Measurements from ENCODE around the gene PEPD. TPM values are rescaled to one million over a fixed set of nuclear protein-coding genes. Genes with fewer than 3 reads are reported as not detected.

Gene PEPD
- total RNA-seq, 1 donor from 2014 or later, result 30.0 TPM

DNA sequence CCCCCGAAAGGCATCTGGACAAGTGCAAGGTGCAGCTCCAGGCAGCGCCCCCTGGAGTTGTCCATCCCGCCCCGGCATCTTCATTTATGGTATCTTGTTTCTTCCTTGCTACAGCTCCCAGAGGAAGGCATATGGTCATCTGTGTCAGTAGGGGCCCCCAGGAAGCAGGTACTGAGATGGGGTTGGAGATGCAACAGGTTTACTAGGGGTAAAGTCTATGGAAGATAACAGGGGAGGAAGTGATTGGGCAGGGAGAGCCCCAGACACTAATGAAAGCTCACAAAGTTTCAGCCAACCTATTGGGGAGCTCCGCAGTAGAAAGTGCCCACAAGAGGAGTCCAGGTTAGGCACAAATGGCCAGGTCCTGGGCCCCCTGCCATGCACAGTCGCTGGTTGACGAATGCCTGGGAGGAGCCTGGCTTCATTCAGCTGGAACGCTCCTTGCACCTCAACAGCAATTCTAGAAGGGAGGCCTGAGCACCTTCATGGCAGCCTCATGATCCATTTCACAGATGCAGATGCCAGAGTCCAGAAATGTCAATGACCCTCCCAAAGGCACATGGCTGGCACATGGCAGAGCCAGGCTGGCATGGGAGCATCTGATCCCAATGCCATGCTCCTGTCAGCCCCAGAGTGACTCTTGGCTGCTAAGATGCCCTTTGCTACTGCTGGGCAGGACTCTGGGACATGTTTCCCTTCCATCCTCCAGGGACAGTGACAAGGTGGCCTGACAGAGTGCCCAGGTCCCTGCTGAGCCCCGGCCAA lies 23.8 kb upstream of the PEPD start:
- no peak overlapping the region for H3K4me3 ChIP-seq
- H3K27me3 ChIP-seq (ENCODE audit: low read depth), result peaks cover 83% of the 10 kb centered on the region
- no peaks in the 10 kb centered on the region for H3K4me1 ChIP-seq
- intact Hi-C loops (cut with micrococcal nuclease), result no loop called here
- no peak overlapping the region for H3K27ac ChIP-seq (replicated peaks)
- DNase-seq, result no peak
- TF ChIP-seq, protein P1, sequence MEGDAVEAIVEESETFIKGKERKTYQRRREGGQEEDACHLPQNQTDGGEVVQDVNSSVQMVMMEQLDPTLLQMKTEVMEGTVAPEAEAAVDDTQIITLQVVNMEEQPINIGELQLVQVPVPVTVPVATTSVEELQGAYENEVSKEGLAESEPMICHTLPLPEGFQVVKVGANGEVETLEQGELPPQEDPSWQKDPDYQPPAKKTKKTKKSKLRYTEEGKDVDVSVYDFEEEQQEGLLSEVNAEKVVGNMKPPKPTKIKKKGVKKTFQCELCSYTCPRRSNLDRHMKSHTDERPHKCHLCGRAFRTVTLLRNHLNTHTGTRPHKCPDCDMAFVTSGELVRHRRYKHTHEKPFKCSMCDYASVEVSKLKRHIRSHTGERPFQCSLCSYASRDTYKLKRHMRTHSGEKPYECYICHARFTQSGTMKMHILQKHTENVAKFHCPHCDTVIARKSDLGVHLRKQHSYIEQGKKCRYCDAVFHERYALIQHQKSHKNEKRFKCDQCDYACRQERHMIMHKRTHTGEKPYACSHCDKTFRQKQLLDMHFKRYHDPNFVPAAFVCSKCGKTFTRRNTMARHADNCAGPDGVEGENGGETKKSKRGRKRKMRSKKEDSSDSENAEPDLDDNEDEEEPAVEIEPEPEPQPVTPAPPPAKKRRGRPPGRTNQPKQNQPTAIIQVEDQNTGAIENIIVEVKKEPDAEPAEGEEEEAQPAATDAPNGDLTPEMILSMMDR (IDR thresholded peaks at IDR 0.05; ENCODE audit: borderline replicate concordance), result no peak
- no peaks in the 10 kb centered on the region for H3K9me3 ChIP-seq (replicated peaks)
- H3K36me3 ChIP-seq, result no peaks in the 10 kb centered on the region

- intact Hi-C loops (cut with micrococcal nuclease), result no loop called here
- no peak overlapping the region for H3K4me3 ChIP-seq
- TF ChIP-seq, protein P1 (IDR thresholded peaks at IDR 0.05; ENCODE audit: borderline replicate concordance), result no peak
- H3K27ac ChIP-seq (replicated peaks), result no peak overlapping the region
- H3K4me1 ChIP-seq, result no peaks in the 10 kb centered on the region
- H3K27me3 ChIP-seq (ENCODE audit: low read depth), result peaks cover 84% of the 10 kb centered on the region
- no peaks in the 10 kb centered on the region for H3K9me3 ChIP-seq (replicated peaks)
- no peak for DNase-seq
- no peaks in the 10 kb centered on the region for H3K36me3 ChIP-seq
Measured at GRCh38 chr19:33535226-33535625, 13.6 kb upstream of the PEPD start.

GRCh38 chr19:33532859-33533460 lies 11.4 kb upstream of the PEPD start:
- no peaks in the 10 kb centered on the region for H3K9me3 ChIP-seq (replicated peaks)
- intact Hi-C loops (cut with micrococcal nuclease), result no loop called here
- H3K36me3 ChIP-seq, result no peaks in the 10 kb centered on the region
- no peak overlapping the region for H3K4me3 ChIP-seq
- peaks cover 85% of the 10 kb centered on the region for H3K27me3 ChIP-seq (ENCODE audit: low read depth)
- no peaks in the 10 kb centered on the region for H3K4me1 ChIP-seq
- no peak for DNase-seq
- TF ChIP-seq, protein P1 (IDR thresholded peaks at IDR 0.05; ENCODE audit: borderline replicate concordance), result no peak
- H3K27ac ChIP-seq (replicated peaks), result no peak overlapping the region

DNA sequence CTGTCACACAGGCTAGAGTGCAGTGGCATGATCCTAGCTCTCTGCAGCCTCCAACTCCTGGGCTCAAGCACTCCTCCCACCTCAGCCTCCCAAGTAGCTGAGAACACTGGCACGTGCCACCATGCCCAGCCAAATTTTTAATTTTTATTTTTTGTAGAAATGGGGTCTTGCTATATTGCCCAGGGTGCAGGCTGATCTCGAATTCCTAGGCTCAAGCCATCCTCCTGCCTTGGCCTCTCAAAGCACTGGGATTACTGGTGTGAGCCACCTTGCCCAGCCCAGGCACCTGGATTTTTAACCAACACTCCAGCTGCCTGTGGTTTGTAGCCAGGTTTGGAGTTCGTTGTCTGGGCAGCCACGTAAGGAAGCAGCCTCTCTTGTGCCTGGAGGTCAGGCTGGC lies 9.3 kb upstream of the PEPD start:
- no peaks in the 10 kb centered on the region for H3K4me1 ChIP-seq
- no peak overlapping the region for H3K4me3 ChIP-seq
- peaks cover 88% of the 10 kb centered on the region for H3K27me3 ChIP-seq (ENCODE audit: low read depth)
- no peak overlapping the region for H3K27ac ChIP-seq (replicated peaks)
- no peaks in the 10 kb centered on the region for H3K36me3 ChIP-seq
- H3K9me3 ChIP-seq (replicated peaks), result no peaks in the 10 kb centered on the region
- TF ChIP-seq, protein P1 (IDR thresholded peaks at IDR 0.05; ENCODE audit: borderline replicate concordance), result no peak
- intact Hi-C loops (cut with micrococcal nuclease), result no loop called here
- DNase-seq, result no peak

DNA sequence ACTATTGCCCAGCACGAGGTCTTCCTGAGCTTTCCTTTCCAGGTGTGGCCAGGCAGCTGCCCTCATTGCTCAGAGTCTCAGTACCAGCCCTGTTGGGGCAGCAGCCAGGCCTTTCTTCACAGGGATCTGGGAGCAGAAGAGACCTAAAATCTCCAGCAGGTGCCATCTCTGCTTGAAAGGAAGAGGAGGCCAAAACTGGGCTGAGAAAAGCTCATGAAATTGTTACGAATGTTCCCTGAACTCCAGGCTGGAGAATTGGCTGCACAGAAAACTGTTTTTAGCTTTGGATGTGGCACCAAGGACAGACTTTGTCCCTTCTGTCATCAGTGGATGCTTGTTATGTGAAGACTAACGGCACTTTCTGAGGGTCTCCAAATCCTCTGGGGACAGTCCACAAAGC lies 8.7 kb upstream of the PEPD start:
- peaks cover 88% of the 10 kb centered on the region for H3K27me3 ChIP-seq (ENCODE audit: low read depth)
- TF ChIP-seq, protein P1 (IDR thresholded peaks at IDR 0.05; ENCODE audit: borderline replicate concordance), result no peak
- no peaks in the 10 kb centered on the region for H3K4me1 ChIP-seq
- H3K9me3 ChIP-seq (replicated peaks), result no peaks in the 10 kb centered on the region
- no peaks in the 10 kb centered on the region for H3K36me3 ChIP-seq
- no peak overlapping the region for H3K4me3 ChIP-seq
- no peak overlapping the region for H3K27ac ChIP-seq (replicated peaks)
- intact Hi-C loops (cut with micrococcal nuclease), result no loop called here
- DNase-seq, result no peak

Data from left ventricle myocardium inferior (tissue), 1 donor.